Caco-2 (cell line): ENCODE measurements around the gene ANO4. TPM values are rescaled to one million over a fixed set of nuclear protein-coding genes. Genes with fewer than 3 reads are reported as not detected.
"Not testable (repeated sequence)": the region's sequence is repeated elsewhere in the genome, so short reads cannot be mapped to it uniquely, and the experiment has no call there.

ENCODE experiments used
- BruUV-seq: library from RNA; stranded (reverse); fragments of 400-500 nt; replicated peaks from 2 replicates; lab custom pipeline; 2021; lab: Mats Ljungman, UMichigan
- CTCF ChIA-PET: fragments of 300-600 bp; sonication (Branson Sonifier 250); formaldehyde crosslinking; loops from one replicate; lab custom pipeline; 2022; ENCODE audit warnings: antibody characterized with exemption; lab: Charles Lee
- POLR2A ChIA-PET: fragments of 300-600 bp; sonication (Branson Sonifier 250); formaldehyde crosslinking; loops from one replicate; lab custom pipeline; 2022; ENCODE audit warnings: antibody characterized with exemption; lab: Charles Lee
- DNase-seq, 2 experiments: peaks; one replicate each; pipeline versions ENCODE4 v3.0.0 to v3.0.0-alpha.2; 2020 to 2022
- H3K27me3 ChIP-seq: replicated peaks from 2 replicates; pipeline ENCODE4 v1.6.0; 2011; ENCODE audit warnings: low read length; ENCODE audit not compliant: control insufficient read depth, insufficient read depth
- H3K36me3 ChIP-seq: 2 replicates; pipeline ENCODE4 v1.5.1; 2011; ENCODE audit warnings: low read length; ENCODE audit not compliant: control insufficient read depth, insufficient read depth
- H3K4me1 ChIP-seq: fragments of 250-450 bp; sonication (Bioruptor Pico); 2 replicates; pipeline ENCODE4 v1.5.1; 2020; ENCODE audit warnings: mild to moderate bottlenecking
- H3K4me3 ChIP-seq: 2 replicates; pipeline ENCODE4 v1.5.1; 2011; ENCODE audit warnings: low read depth, mild to moderate bottlenecking, control low read depth, low read length
- H3K9me3 ChIP-seq: fragments of 250-450 bp; sonication (Bioruptor Pico); 2 replicates; pipeline ENCODE4 v1.5.1; 2020; ENCODE audit warnings: mild to moderate bottlenecking, moderate library complexity
- H3K27ac Mint-ChIP-seq: one replicate; pipeline ENCODE4 v1.8.0; 2022; ENCODE audit warnings: mixed read lengths; ENCODE audit not compliant: unreplicated experiment
- H3K27me3 Mint-ChIP-seq: one replicate; pipeline ENCODE4 v1.8.0; 2022; ENCODE audit warnings: mixed read lengths; ENCODE audit not compliant: insufficient read depth, unreplicated experiment
- H3K36me3 Mint-ChIP-seq: one replicate; pipeline ENCODE4 v1.8.0; 2022; ENCODE audit warnings: mild to moderate bottlenecking, mixed read lengths; ENCODE audit not compliant: insufficient read depth, unreplicated experiment
- H3K4me1 Mint-ChIP-seq: one replicate; pipeline ENCODE4 v1.8.0; 2022; ENCODE audit warnings: low read depth, mixed read lengths; ENCODE audit not compliant: unreplicated experiment
- H3K4me3 Mint-ChIP-seq: one replicate; pipeline ENCODE4 v1.8.0; 2022; ENCODE audit warnings: mild to moderate bottlenecking, moderate library complexity, mixed read lengths; ENCODE audit not compliant: unreplicated experiment
- H3K9me3 Mint-ChIP-seq: one replicate; pipeline ENCODE4 v1.8.0; 2022; ENCODE audit warnings: mixed read lengths; ENCODE audit not compliant: unreplicated experiment
- intact Hi-C: fragments of 100-400 bp; cut with micrococcal nuclease; formaldehyde crosslinking; loops from one replicate; pipeline ENCODE4 v1.10.0; 2022; ENCODE audit not compliant: unreplicated experiment
- total RNA-seq: library from RNA; stranded (reverse); gene quantifications from 2 replicates; pipeline ENCODE4 v1.2.3, GENCODE V29; 2022
- TF ChIP-seq, protein P1 (sequence below), 2 experiments: fragments of 200-600 bp in 1 of 2; IDR thresholded peaks; 1 replicate in 1 of 2; 2 replicates in 1 of 2; pipeline versions ENCODE4 v1.5.1 to v1.8.0; 2011 to 2022; ENCODE audit warnings: antibody characterized with exemption in 1 of 2, control low read depth in 1 of 2, inconsistent platforms in 1 of 2, low read depth in 1 of 2, low read length in 1 of 2, mild to moderate bottlenecking in 1 of 2, moderate library complexity in 1 of 2; ENCODE audit not compliant: insufficient read depth in 1 of 2, severe bottlenecking in 1 of 2, unreplicated experiment in 1 of 2

The ANO4 gene
- total RNA-seq, 1 experiment from 2014 or later = 0.09 TPM

GRCh38 chr12:100984796-100985195 is 190.2 kb downstream of the ANO4 start:
- ChIA-PET CTCF (no interaction called here), POLR2A (no interaction called here)
- Histone ChIP-seq H3K27me3 (no peaks in the 10 kb centered on the region; the same call in 1 of the 2 replicates), H3K4me1 (peaks cover 5% of the 10 kb centered on the region; the same call in 1 of the 2 replicates), H3K4me3 (no peak overlapping the region), H3K36me3 (no peaks in the 10 kb centered on the region), H3K9me3 (no peaks in the 10 kb centered on the region)
- no peak overlapping the region for H3K4me3 Mint-ChIP-seq
- H3K9me3 Mint-ChIP-seq = no peaks in the 10 kb centered on the region
- H3K4me1 Mint-ChIP-seq = no peaks in the 10 kb centered on the region
- TF ChIP-seq, protein P1, sequence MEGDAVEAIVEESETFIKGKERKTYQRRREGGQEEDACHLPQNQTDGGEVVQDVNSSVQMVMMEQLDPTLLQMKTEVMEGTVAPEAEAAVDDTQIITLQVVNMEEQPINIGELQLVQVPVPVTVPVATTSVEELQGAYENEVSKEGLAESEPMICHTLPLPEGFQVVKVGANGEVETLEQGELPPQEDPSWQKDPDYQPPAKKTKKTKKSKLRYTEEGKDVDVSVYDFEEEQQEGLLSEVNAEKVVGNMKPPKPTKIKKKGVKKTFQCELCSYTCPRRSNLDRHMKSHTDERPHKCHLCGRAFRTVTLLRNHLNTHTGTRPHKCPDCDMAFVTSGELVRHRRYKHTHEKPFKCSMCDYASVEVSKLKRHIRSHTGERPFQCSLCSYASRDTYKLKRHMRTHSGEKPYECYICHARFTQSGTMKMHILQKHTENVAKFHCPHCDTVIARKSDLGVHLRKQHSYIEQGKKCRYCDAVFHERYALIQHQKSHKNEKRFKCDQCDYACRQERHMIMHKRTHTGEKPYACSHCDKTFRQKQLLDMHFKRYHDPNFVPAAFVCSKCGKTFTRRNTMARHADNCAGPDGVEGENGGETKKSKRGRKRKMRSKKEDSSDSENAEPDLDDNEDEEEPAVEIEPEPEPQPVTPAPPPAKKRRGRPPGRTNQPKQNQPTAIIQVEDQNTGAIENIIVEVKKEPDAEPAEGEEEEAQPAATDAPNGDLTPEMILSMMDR (IDR thresholded peaks at IDR 0.05; ENCODE audit: insufficient read depth in 1 of 2, low read depth in 1 of 2, low read length in 1 of 2, severe bottlenecking in 1 of 2, unreplicated experiment in 1 of 2) = no peak
- peaks cover 2% of the 10 kb centered on the region for H3K27me3 Mint-ChIP-seq
- BruUV-seq = no TSS peak
- no peak for DNase-seq
- no peaks in the 10 kb centered on the region for H3K36me3 Mint-ChIP-seq
- no peak overlapping the region for H3K27ac Mint-ChIP-seq
- intact Hi-C loops = loop anchor here (10.0 kb wide), 1 partner anchor 160 kb away; no protein-coding TSS in a partner anchor

- DNase-seq = no peak
- H3K27me3 ChIP-seq = no peaks in the 10 kb centered on the region
- no TSS peak for BruUV-seq
- no peaks in the 10 kb centered on the region for H3K36me3 ChIP-seq
- Mint-ChIP-seq H3K4me3 (no peak overlapping the region), H3K27ac (no peak overlapping the region), H3K4me1 (no peaks in the 10 kb centered on the region), H3K27me3 (peaks cover 5% of the 10 kb centered on the region), H3K36me3 (no peaks in the 10 kb centered on the region), H3K9me3 (no peaks in the 10 kb centered on the region)
- TF ChIP-seq, protein P1 (IDR thresholded peaks at IDR 0.05; ENCODE audit: insufficient read depth in 1 of 2, low read depth in 1 of 2, low read length in 1 of 2, severe bottlenecking in 1 of 2, unreplicated experiment in 1 of 2) = no peak
- ChIA-PET POLR2A (no interaction called here), CTCF (no interaction called here)
- peaks cover 5% of the 10 kb centered on the region; the same call in 1 of the 2 replicates for H3K4me1 ChIP-seq
- intact Hi-C loops = loop anchor here (10.0 kb wide), 1 partner anchor 162 kb away; no protein-coding TSS in a partner anchor
- no peaks in the 10 kb centered on the region for H3K9me3 ChIP-seq
- no peak overlapping the region for H3K4me3 ChIP-seq
Observed at GRCh38 chr12:100986595-100987547, 192.3 kb downstream of the ANO4 start.

GRCh38 chr12:100987552-100988521 is 193.3 kb downstream of the ANO4 start:
- POLR2A ChIA-PET = no interaction called here
- Mint-ChIP-seq H3K27me3 (peaks cover 9% of the 10 kb centered on the region), H3K27ac (no peak overlapping the region), H3K4me3 (no peak overlapping the region), H3K4me1 (no peaks in the 10 kb centered on the region), H3K9me3 (no peaks in the 10 kb centered on the region), H3K36me3 (no peaks in the 10 kb centered on the region)
- intact Hi-C loops = loop anchor here (10.0 kb wide), 1 partner anchor 163 kb away; no protein-coding TSS in a partner anchor
- no peaks in the 10 kb centered on the region for H3K36me3 ChIP-seq
- H3K27me3 ChIP-seq = no peaks in the 10 kb centered on the region
- TF ChIP-seq, protein P1 (IDR thresholded peaks at IDR 0.05; ENCODE audit: insufficient read depth in 1 of 2, low read depth in 1 of 2, low read length in 1 of 2, severe bottlenecking in 1 of 2, unreplicated experiment in 1 of 2) = peak; percentile 30 to 55
- BruUV-seq = no TSS peak
- H3K4me1 ChIP-seq = no peaks in the 10 kb centered on the region; the same call in 1 of the 2 replicates
- H3K9me3 ChIP-seq = no peaks in the 10 kb centered on the region
- CTCF ChIA-PET = no interaction called here
- peak; percentile 40 to 45 for DNase-seq
- H3K4me3 ChIP-seq = no peak overlapping the region

GRCh38 chr12:100989509-100989908 is 194.9 kb downstream of the ANO4 start:
- H3K36me3 Mint-ChIP-seq, H3K4me3 ChIP-seq, H3K4me1 ChIP-seq, POLR2A ChIA-PET, DNase-seq, H3K27ac Mint-ChIP-seq, H3K27me3 ChIP-seq, H3K27me3 Mint-ChIP-seq, BruUV-seq, H3K4me1 Mint-ChIP-seq, H3K9me3 Mint-ChIP-seq, H3K4me3 Mint-ChIP-seq, H3K36me3 ChIP-seq, CTCF ChIA-PET, H3K9me3 ChIP-seq: not testable (repeated sequence)
- intact Hi-C loops = loop anchor here (10.0 kb wide), 1 partner anchor 165 kb away; no protein-coding TSS in a partner anchor
